ENCODE results near the gene ST6GALNAC2. TPM values are rescaled to one million over a fixed set of nuclear protein-coding genes. Genes with fewer than 3 reads are reported as not detected.

ST6GALNAC2 gene
- polyA plus RNA-seq, 1 donor (not counting 4 experiments of a cell fraction or from before 2014, with no cell fraction given), result 45.8 TPM

GRCh38 chr17:76568811-76569221 is 16.8 kb downstream of the ST6GALNAC2 start:
- no peak overlapping the region for H3K4me3 ChIP-seq (ENCODE audit: control insufficient read depth in 2 of 3, extremely low read depth in 1 of 3, insufficient read depth in 2 of 3, low read depth in 1 of 3, low read length in 3 of 3)
- peaks cover 8% of the 10 kb centered on the region for H3K4me1 ChIP-seq (ENCODE audit: control insufficient read depth, extremely low read depth, insufficient read depth, low read length)
- TF ChIP-seq CTCF (optimal IDR thresholded peaks at IDR 0.05 in 1 of 3, IDR thresholded peaks at IDR 0.05 in 1 of 3, conservative IDR thresholded peaks at IDR 0.05 in 1 of 3; ENCODE audit: extremely low read depth in 1 of 3, insufficient read depth in 2 of 3, low read length in 3 of 3) (no peak), EZH2 (IDR thresholded peaks at IDR 0.05; ENCODE audit: low read length) (no peak)
- no peak for DNase-seq (ENCODE audit: low read depth, low spot score)
- no peak overlapping the region for H2AFZ ChIP-seq (ENCODE audit: control insufficient read depth, low read length)
- peaks cover 16 to 26% of the 10 kb centered on the region in 2 experiments for H3K36me3 ChIP-seq (ENCODE audit: control insufficient read depth in 2 of 2, extremely low read depth in 1 of 2, insufficient read depth in 2 of 2, low read length in 2 of 2)
- no peak for FAIRE-seq
- H3K4me2 ChIP-seq (ENCODE audit: control insufficient read depth, extremely low read depth, insufficient read depth, low read depth, low read length), result no peak overlapping the region
- no peak overlapping the region for H3K9ac ChIP-seq (ENCODE audit: control insufficient read depth, extremely low read depth, insufficient read depth, low read length)
- H4K20me1 ChIP-seq (ENCODE audit: control insufficient read depth, extremely low read depth, insufficient read depth, low read length), result peaks cover 13% of the 10 kb centered on the region
- H3K9me3 ChIP-seq (ENCODE audit: control insufficient read depth, low read depth, low read length), result no peaks in the 10 kb centered on the region
- H3K79me2 ChIP-seq (ENCODE audit: control insufficient read depth, insufficient read depth, low read length), result peaks cover 2% of the 10 kb centered on the region
- dilution Hi-C loops (cut with MboI; ENCODE audit: extremely low pct_ligation_motif_present, low sequenced_read_pairs), result no loop called here
- H3K27ac ChIP-seq (ENCODE audit: control insufficient read depth, insufficient read depth, low read length), result no peak overlapping the region
- H3K9me1 ChIP-seq (ENCODE audit: control insufficient read depth, extremely low read depth, insufficient read depth, low read length), result peaks cover 4% of the 10 kb centered on the region
- no peaks in the 10 kb centered on the region for H3K27me3 ChIP-seq (ENCODE audit: control insufficient read depth, extremely low read depth, insufficient read depth, low read length)

GRCh38 chr17:76567634-76568432 is 17.8 kb downstream of the ST6GALNAC2 start:
- Histone ChIP-seq H3K9me1 (ENCODE audit: control insufficient read depth, extremely low read depth, insufficient read depth, low read length) (peaks cover 4% of the 10 kb centered on the region), H3K79me2 (ENCODE audit: control insufficient read depth, insufficient read depth, low read length) (peaks cover 7% of the 10 kb centered on the region), H3K27ac (ENCODE audit: control insufficient read depth, insufficient read depth, low read length) (no peak overlapping the region), H3K36me3 (ENCODE audit: control insufficient read depth in 2 of 2, extremely low read depth in 1 of 2, insufficient read depth in 2 of 2, low read length in 2 of 2) (peaks cover 16 to 26% of the 10 kb centered on the region in 2 experiments), H3K9me3 (ENCODE audit: control insufficient read depth, low read depth, low read length) (no peaks in the 10 kb centered on the region), H3K9ac (ENCODE audit: control insufficient read depth, extremely low read depth, insufficient read depth, low read length) (no peak overlapping the region), H4K20me1 (ENCODE audit: control insufficient read depth, extremely low read depth, insufficient read depth, low read length) (peaks cover 14% of the 10 kb centered on the region), H3K4me1 (ENCODE audit: control insufficient read depth, extremely low read depth, insufficient read depth, low read length) (peaks cover 16% of the 10 kb centered on the region), H3K4me3 (ENCODE audit: control insufficient read depth in 2 of 3, extremely low read depth in 1 of 3, insufficient read depth in 2 of 3, low read depth in 1 of 3, low read length in 3 of 3) (no peak overlapping the region), H3K4me2 (ENCODE audit: control insufficient read depth, extremely low read depth, insufficient read depth, low read depth, low read length) (no peak overlapping the region), H3K27me3 (ENCODE audit: control insufficient read depth, extremely low read depth, insufficient read depth, low read length) (no peaks in the 10 kb centered on the region), H2AFZ (ENCODE audit: control insufficient read depth, low read length) (no peak overlapping the region)
- no peak for DNase-seq (ENCODE audit: low read depth, low spot score)
- dilution Hi-C loops (cut with MboI; ENCODE audit: extremely low pct_ligation_motif_present, low sequenced_read_pairs), result no loop called here
- TF ChIP-seq CTCF (optimal IDR thresholded peaks at IDR 0.05 in 1 of 3, IDR thresholded peaks at IDR 0.05 in 1 of 3, conservative IDR thresholded peaks at IDR 0.05 in 1 of 3; ENCODE audit: extremely low read depth in 1 of 3, insufficient read depth in 2 of 3, low read length in 3 of 3) (no peak), EZH2 (IDR thresholded peaks at IDR 0.05; ENCODE audit: low read length) (no peak)
- FAIRE-seq, result no peak
